A549 (cell line): ENCODE results near the gene KAT6B. TPM values are rescaled to one million over a fixed set of nuclear protein-coding genes. Genes with fewer than 3 reads are reported as not detected.

ENCODE experiments used
- ATAC-seq, 2 experiments: fragments of 200-7000 bp in 1 of 2; fragments of >200 bp in 1 of 2; cut with Nextera tagmentation in 1 of 2; cut with Tn5 transposase in 1 of 2; 3 replicates each; pipeline versions ENCODE4 v1.8.0 to v1.9.1; 2018 to 2020; ENCODE audit warnings: mild to moderate bottlenecking in 1 of 2, moderate library complexity in 1 of 2
- CTCF ChIA-PET: fragments of 300-600 bp; sonication (Branson Sonifier 250); formaldehyde crosslinking; extraction: SDS; loops from one replicate; lab custom pipeline; 2021; ENCODE audit warnings: antibody characterized with exemption, inconsistent platforms; lab: Yijun Ruan, JAX
- POLR2A ChIA-PET: fragments of 350-600 bp; formaldehyde crosslinking; extraction: SDS; loops from one replicate; lab custom pipeline; 2021; ENCODE audit warnings: antibody characterized with exemption, inconsistent platforms; lab: Yijun Ruan, JAX
- DNase-seq, 2 experiments: peaks; one replicate each; pipeline versions ENCODE4 v3.0.0 to v3.0.0-alpha.2; 2011 to 2016; ENCODE audit warnings: low read depth in 1 of 2, low spot score in 1 of 2
- FAIRE-seq: peaks from 2 replicates; lab custom pipeline; 2011; peaks lifted over from hg19 to GRCh38; lab: Jason Lieb, UNC
- H3K27ac ChIP-seq, 2 experiments: fragments of >200 bp; sonication (Bioruptor Twin); formaldehyde crosslinking; 3 replicates each; pipeline ENCODE4 v1.5.1; 2016 to 2017
- H3K4me1 ChIP-seq: fragments of >200 bp; sonication (Bioruptor Twin); formaldehyde crosslinking; 3 replicates; pipeline ENCODE4 v1.6.1; 2016
- H3K4me2 ChIP-seq: fragments of >200 bp; sonication (Bioruptor Twin); formaldehyde crosslinking; 3 replicates; pipeline ENCODE4 v1.6.1; 2016
- H3K4me3 ChIP-seq: fragments of >200 bp; sonication (Bioruptor Twin); formaldehyde crosslinking; 3 replicates; pipeline ENCODE4 v1.5.1; 2016
- H3K9me3 ChIP-seq: fragments of >200 bp; sonication (Bioruptor Twin); formaldehyde crosslinking; 3 replicates; pipeline ENCODE4 v1.6.1; 2016
- CBX8 ChIP-seq: fragments of 200-600 bp; sonication (generic); IDR thresholded peaks from 2 replicates; pipeline ENCODE4 v1.6.1; 2016
- CEBPB ChIP-seq, 2 experiments: fragments of >200 bp in 1 of 2; sonication (Bioruptor Twin) in 1 of 2; formaldehyde crosslinking in 1 of 2; IDR thresholded peaks; 2 replicates each; pipeline ENCODE4 v1.6.1; 2012 to 2016
- CHD2 ChIP-seq: fragments of 150-350 bp; IDR thresholded peaks from 2 replicates; pipeline ENCODE4 v1.6.1; 2014; ENCODE audit warnings: low read length; ENCODE audit not compliant: partially characterized antibody
- FOSL2 ChIP-seq, 2 experiments: fragments of 450-650 bp in 1 of 2; fragments of >200 bp in 1 of 2; sonication (Bioruptor Twin) in 1 of 2; formaldehyde crosslinking; IDR thresholded peaks; 2 replicates each; pipeline versions ENCODE4 v1.5.0 to v1.6.1; 2016 to 2020; ENCODE audit warnings: mild to moderate bottlenecking in 1 of 2, moderate library complexity in 1 of 2
- FOXS1 ChIP-seq: fragments of 250-450 bp; sonication (Bioruptor Pico); IDR thresholded peaks from 2 replicates; pipeline ENCODE4 v1.5.0; 2020; ENCODE audit warnings: mild to moderate bottlenecking, moderate library complexity
- KDM1A ChIP-seq: fragments of 200-600 bp; sonication (generic); IDR thresholded peaks from 2 replicates; pipeline ENCODE4 v1.6.1; 2016; ENCODE audit warnings: low read depth, mild to moderate bottlenecking
- KDM5A ChIP-seq: fragments of 200-600 bp; sonication (generic); IDR thresholded peaks from 2 replicates; pipeline ENCODE4 v1.6.1; 2016; ENCODE audit warnings: antibody characterized with exemption, mild to moderate bottlenecking
- POLR2A ChIP-seq: IDR thresholded peaks from 2 replicates; pipeline ENCODE4 v1.6.1; 2012; ENCODE audit warnings: mild to moderate bottlenecking, low read length
- POLR2AphosphoS2 ChIP-seq: conservative IDR thresholded peaks from 2 replicates; pipeline ENCODE4 v1.6.1; 2012; ENCODE audit warnings: low read length, improper control_type of control experiment, inconsistent platforms
- RARB ChIP-seq: fragments of 250-450 bp; sonication (Bioruptor Pico); IDR thresholded peaks from 2 replicates; pipeline ENCODE4 v1.8.0; 2021; ENCODE audit warnings: mild to moderate bottlenecking, moderate library complexity
- RCOR1 ChIP-seq: fragments of 150-350 bp; IDR thresholded peaks from 2 replicates; pipeline ENCODE4 v1.6.1; 2014; ENCODE audit warnings: antibody characterized with exemption, low read length, low read depth
- RFX5 ChIP-seq: fragments of 450-650 bp; IDR thresholded peaks from 2 replicates; pipeline ENCODE4 v1.7.1; 2014; ENCODE audit warnings: antibody characterized with exemption, mild to moderate bottlenecking, moderate library complexity
- ZC3H11A ChIP-seq: fragments of 450-650 bp; IDR thresholded peaks from 2 replicates; pipeline ENCODE4 v1.6.1; 2014; ENCODE audit warnings: antibody characterized with exemption, mild to moderate bottlenecking
- ZFP36 ChIP-seq: fragments of 450-650 bp; IDR thresholded peaks from 2 replicates; pipeline ENCODE4 v1.6.1; 2014; ENCODE audit warnings: borderline replicate concordance; ENCODE audit not compliant: partially characterized antibody
- ZSCAN20 ChIP-seq: fragments of 250-450 bp; sonication (Bioruptor Pico); IDR thresholded peaks from 2 replicates; pipeline ENCODE4 v1.8.0; 2022; ENCODE audit warnings: mild to moderate bottlenecking, moderate library complexity
- WGBS: methylation state at CpG from one replicate; pipeline ENCODE4 v1.1.6; 2017; ENCODE audit errors: missing lambda C conversion rate; 5-methylcytosine and 5-hydroxymethylcytosine counted together
- polyA plus RNA-seq, 4 experiments: library from polyadenylated mRNA; depleted of rRNA in 3 of 4; stranded (reverse); fragments of >200 nt; fragmentation: RNase III in 1 of 4; extraction: RNeasy Plus Mini Kit Qiagen cat#74134 plus additional on column Dnase treatment in 1 of 4; gene quantifications; 2 replicates in 3 of 4; 3 replicates in 1 of 4; pipeline ENCODE4 v1.2.3, GENCODE V29; 2011 to 2017
- TF ChIP-seq, protein P1 (sequence below): fragments of >200 bp; sonication (Bioruptor Twin); formaldehyde crosslinking; IDR thresholded peaks from 3 replicates; pipeline ENCODE4 v1.5.1; 2016
- TF ChIP-seq, protein P2 (sequence below): IDR thresholded peaks from 2 replicates; pipeline ENCODE4 v1.6.1; 2012
- TF ChIP-seq, protein P3 (sequence below): fragments of 250-450 bp; sonication (Bioruptor Pico); IDR thresholded peaks from 2 replicates; pipeline ENCODE4 v1.5.0; 2020; ENCODE audit warnings: low read depth, mild to moderate bottlenecking, moderate library complexity

Gene KAT6B
- polyA plus RNA-seq, 2 of the 4 experiments (the other 2 are of a cell fraction): 5.6 to 5.7 TPM

DNA sequence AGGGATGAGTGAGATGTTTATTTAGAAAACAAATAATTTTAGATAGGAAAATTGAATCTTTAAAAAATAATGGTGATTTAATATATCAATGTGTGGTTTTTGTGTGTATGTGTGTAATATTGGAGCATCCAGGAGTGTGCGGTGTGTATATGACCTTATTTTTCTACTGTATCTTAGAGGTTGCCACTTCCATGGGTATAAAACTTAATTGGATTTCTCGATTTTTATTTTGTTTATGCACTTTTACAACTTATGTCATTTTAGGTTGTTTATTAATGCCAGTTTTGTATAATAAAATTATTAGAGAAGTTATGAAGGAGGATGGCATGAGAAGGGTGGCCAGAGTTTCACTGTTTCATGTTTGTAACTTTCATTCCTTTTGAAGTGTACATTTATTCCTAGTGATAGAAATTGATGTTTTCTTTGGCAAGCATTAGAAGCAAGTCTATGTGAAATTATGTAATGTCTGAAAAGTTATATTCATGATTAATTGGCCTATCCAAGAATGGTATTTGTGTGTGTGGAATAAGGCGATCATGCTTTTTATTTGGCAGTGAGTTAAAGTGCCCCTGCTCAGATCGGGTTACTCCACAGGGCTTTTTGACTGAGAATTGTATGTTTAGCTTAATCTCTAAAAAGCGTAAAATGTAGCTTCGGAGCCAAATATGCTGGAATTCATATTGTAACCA lies 110.3 kb downstream of the KAT6B start:
- peak in 1 of 2 experiments; percentile 47; a peak in 1 of 6 replicates for ATAC-seq
- DNase-seq: no peak
- no peak for FAIRE-seq
- Histone ChIP-seq H3K4me3 (no peak overlapping the region), H3K4me2 (peak overlapping the region; percentile 53), H3K9me3 (no peaks in the 10 kb centered on the region), H3K27ac (no peak overlapping the region), H3K4me1 (peaks cover 28% of the 10 kb centered on the region)
- CTCF ChIA-PET: interaction anchor here (1.2 to 1.3 kb wide), 2 partner anchors 22 to 85 kb away, joined by 4 read pairs; no protein-coding TSS in a partner anchor
- WGBS: 53% methylated on average over 6 of the region's 6 CpGs
- TF ChIP-seq KDM1A: no peak
- no peak for TF ChIP-seq RARB (CRISPR knock-in tag)
- TF ChIP-seq FOSL2 (IDR thresholded peaks at IDR 0.05): no peak
- TF ChIP-seq FOSL2 (CRISPR knock-in tag; IDR thresholded peaks at IDR 0.05): no peak
- TF ChIP-seq RFX5: no peak
- TF ChIP-seq CHD2: no peak
- TF ChIP-seq ZSCAN20: no peak
- TF ChIP-seq FOXS1: no peak
- no peak for TF ChIP-seq RCOR1
- TF ChIP-seq ZFP36: no peak
- no peak for TF ChIP-seq CBX8
- TF ChIP-seq POLR2AphosphoS2: no peak
- TF ChIP-seq POLR2A: no peak
- TF ChIP-seq KDM5A: no peak
- TF ChIP-seq CEBPB (IDR thresholded peaks at IDR 0.05): no peak
- POLR2A ChIA-PET: no interaction called here

DNA sequence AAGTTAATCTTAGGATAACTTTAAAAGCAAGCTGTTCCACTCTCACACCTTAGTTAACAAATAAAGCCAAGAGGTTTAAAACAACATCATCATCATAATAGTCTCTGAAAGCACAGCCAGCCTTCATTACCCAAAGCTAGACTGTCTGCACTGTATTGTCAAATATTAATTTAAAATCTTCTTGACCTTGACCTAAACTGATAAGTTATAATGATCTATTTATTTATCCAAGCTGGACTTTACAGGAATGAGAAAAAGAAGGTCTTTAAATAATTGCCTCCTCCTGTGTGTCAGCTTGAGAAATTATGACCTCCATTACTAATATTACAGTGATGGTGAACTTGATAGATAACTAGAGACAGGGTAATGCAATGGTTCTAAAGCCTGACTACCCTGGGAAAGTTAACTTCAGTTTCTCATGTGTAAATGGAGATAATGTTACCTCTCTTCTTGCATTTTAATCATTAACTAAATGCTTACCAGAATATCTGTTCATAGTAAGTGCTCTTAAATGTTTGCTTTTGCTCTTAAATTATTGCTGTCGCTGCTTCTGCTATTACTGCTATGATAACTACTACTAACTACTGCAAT lies 111.0 kb downstream of the KAT6B start:
- peak; percentile 28 for FAIRE-seq
- H3K4me1 ChIP-seq: peaks cover 28% of the 10 kb centered on the region
- no peak overlapping the region for H3K4me3 ChIP-seq
- ChIA-PET CTCF (interaction anchor here (0.5 to 1.3 kb wide), 5 partner anchors 11 to 1378 kb away, joined by 3 to 4 read pairs (median 3); no protein-coding TSS in a partner anchor), POLR2A (no interaction called here)
- no peak overlapping the region for H3K27ac ChIP-seq
- no peak for DNase-seq
- peak in 1 of 2 experiments; percentile 38; a peak in 3 of 6 replicates for ATAC-seq
- no peaks in the 10 kb centered on the region for H3K9me3 ChIP-seq
- WGBS: 4% methylated on average over 1 of the region's 1 CpG
- TF ChIP-seq, protein P1, sequence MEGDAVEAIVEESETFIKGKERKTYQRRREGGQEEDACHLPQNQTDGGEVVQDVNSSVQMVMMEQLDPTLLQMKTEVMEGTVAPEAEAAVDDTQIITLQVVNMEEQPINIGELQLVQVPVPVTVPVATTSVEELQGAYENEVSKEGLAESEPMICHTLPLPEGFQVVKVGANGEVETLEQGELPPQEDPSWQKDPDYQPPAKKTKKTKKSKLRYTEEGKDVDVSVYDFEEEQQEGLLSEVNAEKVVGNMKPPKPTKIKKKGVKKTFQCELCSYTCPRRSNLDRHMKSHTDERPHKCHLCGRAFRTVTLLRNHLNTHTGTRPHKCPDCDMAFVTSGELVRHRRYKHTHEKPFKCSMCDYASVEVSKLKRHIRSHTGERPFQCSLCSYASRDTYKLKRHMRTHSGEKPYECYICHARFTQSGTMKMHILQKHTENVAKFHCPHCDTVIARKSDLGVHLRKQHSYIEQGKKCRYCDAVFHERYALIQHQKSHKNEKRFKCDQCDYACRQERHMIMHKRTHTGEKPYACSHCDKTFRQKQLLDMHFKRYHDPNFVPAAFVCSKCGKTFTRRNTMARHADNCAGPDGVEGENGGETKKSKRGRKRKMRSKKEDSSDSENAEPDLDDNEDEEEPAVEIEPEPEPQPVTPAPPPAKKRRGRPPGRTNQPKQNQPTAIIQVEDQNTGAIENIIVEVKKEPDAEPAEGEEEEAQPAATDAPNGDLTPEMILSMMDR: no peak
- TF ChIP-seq, protein P2, sequence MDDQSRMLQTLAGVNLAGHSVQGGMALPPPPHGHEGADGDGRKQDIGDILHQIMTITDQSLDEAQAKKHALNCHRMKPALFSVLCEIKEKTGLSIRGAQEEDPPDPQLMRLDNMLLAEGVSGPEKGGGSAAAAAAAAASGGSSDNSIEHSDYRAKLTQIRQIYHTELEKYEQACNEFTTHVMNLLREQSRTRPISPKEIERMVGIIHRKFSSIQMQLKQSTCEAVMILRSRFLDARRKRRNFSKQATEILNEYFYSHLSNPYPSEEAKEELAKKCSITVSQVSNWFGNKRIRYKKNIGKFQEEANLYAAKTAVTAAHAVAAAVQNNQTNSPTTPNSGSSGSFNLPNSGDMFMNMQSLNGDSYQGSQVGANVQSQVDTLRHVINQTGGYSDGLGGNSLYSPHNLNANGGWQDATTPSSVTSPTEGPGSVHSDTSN: no peak
- TF ChIP-seq ZC3H11A (no peak), CEBPB (IDR thresholded peaks at IDR 0.05) (no peak)
- TF ChIP-seq, protein P3, sequence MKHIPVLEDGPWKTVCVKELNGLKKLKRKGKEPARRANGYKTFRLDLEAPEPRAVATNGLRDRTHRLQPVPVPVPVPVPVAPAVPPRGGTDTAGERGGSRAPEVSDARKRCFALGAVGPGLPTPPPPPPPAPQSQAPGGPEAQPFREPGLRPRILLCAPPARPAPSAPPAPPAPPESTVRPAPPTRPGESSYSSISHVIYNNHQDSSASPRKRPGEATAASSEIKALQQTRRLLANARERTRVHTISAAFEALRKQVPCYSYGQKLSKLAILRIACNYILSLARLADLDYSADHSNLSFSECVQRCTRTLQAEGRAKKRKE: no peak
- peak overlapping the region; percentile 53 for H3K4me2 ChIP-seq

DNA sequence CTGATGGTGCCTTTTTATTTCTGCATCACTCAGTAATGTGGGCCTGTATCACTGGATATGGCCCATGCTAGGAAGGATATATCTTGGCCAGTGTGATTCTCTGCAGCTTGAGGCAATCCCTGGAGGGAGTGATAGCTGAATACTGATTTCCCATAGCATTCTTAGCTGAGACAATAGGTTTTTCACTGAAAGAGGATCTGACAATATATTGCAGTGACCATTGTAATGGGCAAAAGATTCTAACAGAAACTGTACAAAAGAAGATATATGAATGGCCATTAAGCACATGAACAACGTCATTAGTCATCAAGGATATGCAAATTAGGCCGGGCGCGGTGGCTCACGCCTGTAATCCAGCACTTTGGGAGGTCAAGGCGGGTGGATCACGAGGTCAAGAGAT lies 117.8 kb downstream of the KAT6B start:
- ATAC-seq (no peak), DNase-seq (no peak), FAIRE-seq (no peak)
- ChIA-PET CTCF (interaction anchor here (0.6 kb wide), 1 partner anchor 240 kb away, joined by 6 read pairs; no protein-coding TSS in a partner anchor), POLR2A (no interaction called here)
- no peak overlapping the region for H3K4me3 ChIP-seq
- no peak overlapping the region for H3K4me2 ChIP-seq
- no peaks in the 10 kb centered on the region for H3K9me3 ChIP-seq
- peaks cover 21% of the 10 kb centered on the region for H3K4me1 ChIP-seq
- WGBS: 93% methylated on average over 7 of the region's 7 CpGs
- TF ChIP-seq ZFP36 (no peak), POLR2A (no peak)
- no peak overlapping the region for H3K27ac ChIP-seq
